HEK293T (cell line): ENCODE results near the gene ALPP.
"Not testable (repeated sequence)": the region's sequence is repeated elsewhere in the genome, so short reads cannot be mapped to it uniquely, and the experiment has no call there.

Experiments
- CTCF ChIA-PET: fragments of 350-600 bp; formaldehyde crosslinking; extraction: SDS; loops from one replicate; lab custom pipeline; 2021; ENCODE audit warnings: antibody characterized with exemption, inconsistent platforms; lab: Yijun Ruan, JAX
- POLR2A ChIA-PET: fragments of 350-600 bp; formaldehyde crosslinking; extraction: SDS; loops from one replicate; lab custom pipeline; 2020; ENCODE audit warnings: antibody characterized with exemption, inconsistent platforms; lab: Yijun Ruan, JAX
- DNase-seq: peaks from one replicate; pipeline ENCODE4 v3.0.0; 2012; ENCODE audit warnings: mixed read lengths; ENCODE audit errors: extremely low spot score
- ARNT ChIP-seq: fragments of 450-650 bp; IDR thresholded peaks from 2 replicates; pipeline ENCODE4 v1.6.1; 2017; ENCODE audit warnings: mild to moderate bottlenecking
- BHLHE40 ChIP-seq: fragments of 450-650 bp; IDR thresholded peaks from 2 replicates; pipeline ENCODE4 v1.6.1; 2016; ENCODE audit warnings: mild to moderate bottlenecking, moderate library complexity, borderline replicate concordance
- CTBP1 ChIP-seq: fragments of 450-650 bp; IDR thresholded peaks from 2 replicates; pipeline ENCODE4 v1.6.1; 2016; ENCODE audit warnings: borderline replicate concordance
- ELF4 ChIP-seq: fragments of 450-650 bp; IDR thresholded peaks from 2 replicates; pipeline ENCODE4 v1.6.1; 2017; ENCODE audit warnings: antibody characterized with exemption
- FOXA1 ChIP-seq: fragments of 450-650 bp; IDR thresholded peaks from 2 replicates; pipeline ENCODE4 v1.6.1; 2016; ENCODE audit warnings: mild to moderate bottlenecking
- FOXK2 ChIP-seq: fragments of 450-650 bp; IDR thresholded peaks from 2 replicates; pipeline ENCODE4 v1.6.1; 2016; ENCODE audit warnings: mild to moderate bottlenecking
- FOXM1 ChIP-seq: fragments of 450-650 bp; IDR thresholded peaks from 2 replicates; pipeline ENCODE4 v1.6.1; 2017; ENCODE audit warnings: mild to moderate bottlenecking, borderline replicate concordance
- HDGF ChIP-seq: fragments of 450-650 bp; IDR thresholded peaks from 2 replicates; pipeline ENCODE4 v1.6.1; 2017; ENCODE audit warnings: antibody characterized with exemption, borderline replicate concordance
- L3MBTL2 ChIP-seq: fragments of 450-650 bp; conservative IDR thresholded peaks from 2 replicates; pipeline ENCODE4 v1.6.1; 2016; ENCODE audit warnings: mild to moderate bottlenecking
- LEF1 ChIP-seq: fragments of 450-650 bp; IDR thresholded peaks from 2 replicates; pipeline ENCODE4 v1.6.1; 2017; ENCODE audit warnings: mild to moderate bottlenecking, borderline replicate concordance
- NFRKB ChIP-seq: fragments of 450-650 bp; IDR thresholded peaks from 2 replicates; pipeline ENCODE4 v1.6.1; 2016; ENCODE audit warnings: mild to moderate bottlenecking, moderate library complexity
- SP1 ChIP-seq: fragments of 450-650 bp; IDR thresholded peaks from 2 replicates; pipeline ENCODE4 v1.6.1; 2017
- SUZ12 ChIP-seq: fragments of 450-650 bp; IDR thresholded peaks from 2 replicates; pipeline ENCODE4 v1.6.1; 2016; ENCODE audit warnings: mild to moderate bottlenecking
- TARDBP ChIP-seq: fragments of 450-650 bp; IDR thresholded peaks from 2 replicates; pipeline ENCODE4 v1.6.1; 2016
- ZNF384 ChIP-seq: fragments of 450-650 bp; IDR thresholded peaks from 2 replicates; pipeline ENCODE4 v1.6.1; 2016
- TF ChIP-seq, protein P1 (sequence below): fragments of 450-650 bp; IDR thresholded peaks from 2 replicates; pipeline ENCODE4 v1.6.1; 2016

The ALPP gene

DNA sequence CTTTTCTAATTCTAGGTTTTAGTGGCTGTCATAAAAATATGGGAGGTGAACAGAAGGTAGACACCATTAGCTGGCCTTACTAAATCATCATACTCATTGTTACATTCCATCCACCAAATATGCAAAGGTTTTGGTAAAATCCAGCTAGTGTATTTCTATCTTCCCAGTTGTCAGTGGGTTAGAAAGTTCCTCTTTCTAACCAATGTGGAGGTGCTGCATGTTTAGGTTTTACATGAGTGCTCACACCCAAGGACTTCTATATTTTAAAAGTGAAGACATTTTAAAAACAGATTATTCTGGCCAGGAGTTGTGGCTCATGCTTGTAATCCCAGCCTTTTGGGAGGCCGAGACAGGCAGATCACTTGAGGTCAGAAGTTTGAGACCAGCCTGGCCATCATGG, 5.9 kb downstream of the ALPP start:
- DNase-seq: no peak
- TF ChIP-seq SP1 (no peak), NFRKB (no peak), FOXK2 (no peak), LEF1 (no peak), TARDBP (no peak), FOXA1 (no peak), BHLHE40 (no peak), FOXM1 (no peak), HDGF (no peak), ELF4 (no peak), ZNF384 (no peak), CTBP1 (no peak), L3MBTL2 (no peak), ARNT (no peak), SUZ12 (no peak)
- TF ChIP-seq, protein P1, sequence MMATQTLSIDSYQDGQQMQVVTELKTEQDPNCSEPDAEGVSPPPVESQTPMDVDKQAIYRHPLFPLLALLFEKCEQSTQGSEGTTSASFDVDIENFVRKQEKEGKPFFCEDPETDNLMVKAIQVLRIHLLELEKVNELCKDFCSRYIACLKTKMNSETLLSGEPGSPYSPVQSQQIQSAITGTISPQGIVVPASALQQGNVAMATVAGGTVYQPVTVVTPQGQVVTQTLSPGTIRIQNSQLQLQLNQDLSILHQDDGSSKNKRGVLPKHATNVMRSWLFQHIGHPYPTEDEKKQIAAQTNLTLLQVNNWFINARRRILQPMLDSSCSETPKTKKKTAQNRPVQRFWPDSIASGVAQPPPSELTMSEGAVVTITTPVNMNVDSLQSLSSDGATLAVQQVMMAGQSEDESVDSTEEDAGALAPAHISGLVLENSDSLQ: no peak
- ChIA-PET POLR2A (no interaction called here), CTCF (no interaction called here)

DNA sequence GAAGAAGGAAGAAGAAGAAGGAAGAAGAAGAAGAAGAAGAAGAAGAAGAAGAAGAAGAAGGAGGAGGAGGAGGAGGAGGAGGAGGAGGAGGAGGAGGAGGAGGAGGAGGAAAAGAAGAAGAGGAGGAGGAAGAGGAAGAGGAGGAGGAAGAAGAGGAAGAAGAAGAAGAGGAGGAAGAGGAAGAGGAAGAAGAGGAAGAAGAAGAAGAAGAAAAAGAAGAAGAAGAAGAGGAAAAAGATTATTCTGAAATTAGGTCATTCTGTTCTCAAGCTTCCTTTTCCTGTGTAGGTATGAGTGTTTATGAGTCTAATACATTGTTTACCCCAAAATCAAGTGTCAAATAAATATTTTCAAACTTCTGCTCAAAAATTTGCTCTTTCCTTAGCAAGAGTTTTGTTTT, 6.5 kb downstream of the ALPP start:
- POLR2A ChIA-PET, DNase-seq, CTCF ChIA-PET: not testable (repeated sequence)

DNA sequence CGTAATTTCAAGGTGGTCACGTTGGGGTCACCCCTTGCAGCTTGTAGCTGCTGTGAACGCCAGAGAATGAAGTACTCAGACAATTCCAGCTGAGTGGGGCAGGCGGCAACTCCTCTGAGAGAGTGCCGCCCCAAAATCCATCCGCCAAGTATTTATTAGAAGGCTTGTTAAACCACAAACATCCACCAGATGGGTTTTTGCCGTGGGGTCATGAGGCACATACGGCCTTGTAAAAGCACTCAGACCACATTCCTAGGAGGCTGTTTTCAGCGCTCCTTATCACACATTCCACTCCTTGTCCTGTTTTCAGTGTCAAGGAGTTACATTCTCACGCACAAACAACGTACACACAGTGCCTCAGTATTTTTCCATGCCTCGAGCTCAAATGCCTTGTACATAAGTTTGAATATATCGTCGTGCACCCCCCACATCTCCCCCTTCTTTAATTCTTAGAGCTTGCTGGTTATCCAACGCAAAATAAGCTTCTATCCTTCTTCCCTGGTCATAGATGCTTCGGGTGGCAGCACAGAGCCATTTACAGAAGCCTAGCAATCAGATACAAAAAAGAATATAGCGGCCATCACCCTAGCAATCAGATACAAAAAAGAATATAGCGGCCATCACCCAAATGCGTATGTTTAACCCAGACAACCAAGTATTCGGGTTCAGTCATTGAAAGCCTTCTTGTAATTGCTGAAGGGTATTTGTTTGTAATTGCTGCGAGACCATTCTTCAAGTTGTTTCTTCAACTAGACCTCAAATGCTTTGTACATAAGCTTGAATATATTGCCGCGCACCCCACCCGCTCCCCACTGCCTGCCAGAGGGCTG, 7.3 kb downstream of the ALPP start:
- CTCF ChIA-PET: interaction anchor here (0.9 to 1.0 kb wide), 2 partner anchors 12 to 19 kb away, joined by 3 to 4 read pairs; no protein-coding TSS in a partner anchor
- POLR2A ChIA-PET: no interaction called here
- no peak for TF ChIP-seq LEF1
- TF ChIP-seq TARDBP: no peak
- no peak for TF ChIP-seq ELF4
- TF ChIP-seq ARNT: no peak
- no peak for TF ChIP-seq FOXA1
- no peak for DNase-seq

DNA sequence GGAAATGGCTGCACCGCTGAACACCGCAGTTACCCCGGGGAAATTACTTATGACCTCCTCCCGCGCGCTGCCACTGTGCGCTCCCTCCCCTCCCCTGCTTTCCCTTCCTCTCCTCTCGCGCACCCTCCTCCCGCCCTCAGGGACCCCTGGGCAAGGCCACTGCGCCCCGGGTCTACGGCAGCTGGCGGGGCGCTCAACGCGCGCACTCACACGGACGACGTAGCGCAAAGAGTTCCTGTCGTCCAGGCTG, 7.9 kb downstream of the ALPP start:
- no peak for TF ChIP-seq ZNF384
- TF ChIP-seq ELF4: no peak
- no peak for TF ChIP-seq NFRKB
- TF ChIP-seq FOXM1: no peak
- no peak for TF ChIP-seq SP1
- no peak for TF ChIP-seq TARDBP
- TF ChIP-seq SUZ12: no peak
- no peak for TF ChIP-seq L3MBTL2
- TF ChIP-seq FOXK2: no peak
- no peak for DNase-seq
- ChIA-PET CTCF (interaction anchor here (1.0 kb wide), 1 partner anchor 19 kb away, joined by 4 read pairs; no protein-coding TSS in a partner anchor), POLR2A (no interaction called here)

DNA sequence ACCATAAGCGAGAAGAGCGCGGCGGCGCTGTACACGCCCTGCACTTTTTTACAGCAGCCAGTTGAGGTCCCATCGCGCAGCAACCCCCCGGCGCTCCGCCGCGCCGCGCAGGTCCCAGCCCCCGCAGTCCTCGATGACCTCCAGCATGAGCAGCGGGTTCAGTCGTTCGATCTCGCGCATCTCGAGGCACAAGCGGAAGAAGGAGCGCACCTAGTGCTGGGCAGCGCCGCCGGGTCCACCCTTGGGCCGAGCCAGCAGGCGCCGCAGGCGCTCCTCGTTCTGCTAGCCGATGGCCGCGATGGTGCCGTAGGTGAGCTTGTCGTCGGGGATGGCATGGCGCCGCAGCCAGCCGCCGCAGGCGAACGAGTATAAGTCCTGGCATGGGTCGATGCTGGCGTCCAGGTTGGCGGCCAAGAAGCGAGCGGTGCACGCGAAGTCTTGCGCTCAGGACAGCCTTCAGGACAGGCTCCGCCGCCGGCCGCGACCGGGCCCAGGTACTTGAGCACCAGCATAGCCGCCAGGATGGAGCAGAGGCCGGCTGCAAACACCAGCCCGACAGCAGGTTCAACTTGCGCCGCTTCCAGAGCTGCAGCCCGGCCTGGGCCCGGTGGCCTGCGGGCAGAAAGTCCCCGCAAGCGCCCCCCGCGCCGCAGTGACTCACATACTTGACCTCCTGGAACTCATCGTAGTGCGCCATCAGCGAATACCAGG, 8.3 kb downstream of the ALPP start:
- TF ChIP-seq SUZ12 (no peak), TARDBP (no peak), NFRKB (no peak), FOXK2 (no peak), LEF1 (no peak), FOXA1 (no peak), FOXM1 (no peak), SP1 (no peak), ELF4 (no peak), HDGF (no peak), ZNF384 (no peak), ARNT (no peak), BHLHE40 (no peak), CTBP1 (no peak), L3MBTL2 (no peak)
- TF ChIP-seq, protein P1: no peak
- ChIA-PET POLR2A (no interaction called here), CTCF (no interaction called here)
- DNase-seq: no peak

DNA sequence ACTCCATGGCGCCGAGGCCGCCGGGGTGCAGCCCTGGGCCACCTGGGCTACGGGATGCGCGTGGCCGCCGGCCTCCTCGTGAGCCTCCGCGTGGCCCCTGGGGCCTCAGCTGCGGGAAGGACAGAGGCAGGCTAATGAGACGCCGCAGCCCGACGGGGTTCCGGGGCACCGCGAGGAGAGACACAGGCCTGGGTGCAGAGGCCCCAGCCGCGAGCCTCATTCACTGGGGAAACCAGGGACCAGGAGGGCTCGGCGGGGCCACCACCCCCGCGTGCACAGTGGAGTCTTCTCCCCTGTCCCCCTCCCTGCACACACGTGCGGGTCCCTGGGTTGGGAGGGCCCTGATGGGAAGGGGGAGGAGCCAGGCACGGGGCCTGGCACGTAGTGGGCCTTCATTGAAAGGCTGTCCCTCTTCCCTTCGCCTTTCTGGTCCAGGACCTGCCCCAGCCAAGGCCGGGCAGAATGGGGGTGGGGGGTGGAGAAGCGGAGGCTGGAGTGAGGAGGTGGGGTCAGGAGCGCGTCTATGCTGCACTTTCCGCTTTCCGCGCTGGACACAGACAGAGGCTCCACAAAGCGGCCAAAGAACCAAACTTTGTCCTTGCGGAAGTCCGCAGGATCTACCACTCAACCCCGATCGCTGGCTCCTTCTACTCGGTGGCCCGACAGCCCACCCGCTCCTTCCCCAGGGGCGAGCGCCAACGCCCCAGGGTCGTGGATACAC, 9.1 kb downstream of the ALPP start:
- ChIA-PET CTCF (no interaction called here), POLR2A (no interaction called here)
- no peak for TF ChIP-seq ELF4
- TF ChIP-seq FOXM1: no peak
- TF ChIP-seq SUZ12: no peak
- TF ChIP-seq BHLHE40: no peak
- TF ChIP-seq TARDBP: no peak
- no peak for TF ChIP-seq FOXK2
- no peak for TF ChIP-seq L3MBTL2
- no peak for TF ChIP-seq CTBP1
- no peak for TF ChIP-seq LEF1
- TF ChIP-seq SP1: no peak
- no peak for TF ChIP-seq NFRKB
- no peak for TF ChIP-seq ZNF384
- TF ChIP-seq, protein P1: no peak
- no peak for TF ChIP-seq FOXA1
- no peak for TF ChIP-seq HDGF
- no peak for TF ChIP-seq ARNT
- no peak for DNase-seq
